Stimulated activated CD4-positive, alpha-beta T cell treated with anti-CD3 and anti-CD28 coated beads, Interleukin-1b, Interleukin-23, amount 100 ng/mL, for 48 hours (primary cell): ENCODE data around the gene ZNF302.
"Not testable (repeated sequence)": the region's sequence is repeated elsewhere in the genome, so short reads cannot be mapped to it uniquely, and the experiment has no call there.

Experiments
- DNase-seq: peaks from one replicate; pipeline ENCODE4 v3.0.0-alpha.2; 2020

The ZNF302 gene

GRCh38 chr19:34677386-34678084 lies at the start of gene ZNF302:
Gene ZNF302, plus strand, starts transcription at chr19:34677678. Its CDS starts 1,127 bp downstream, at chr19:34678805.
- DNase-seq = peak; percentile 96

- no peak for DNase-seq
Measured at GRCh38 chr19:34633802-34634201, 43.7 kb upstream of the ZNF302 start.

- DNase-seq = peak; percentile 56
Measured at GRCh38 chr19:34639491-34640085, 37.9 kb upstream of the ZNF302 start.

GRCh38 chr19:34642241-34642640 lies 35.2 kb upstream of the ZNF302 start:
- DNase-seq = no peak

GRCh38 chr19:34644991-34645461 lies 32.5 kb upstream of the ZNF302 start:
- no peak for DNase-seq

- DNase-seq = no peak
Measured at GRCh38 chr19:34645551-34645950, 31.9 kb upstream of the ZNF302 start.

- DNase-seq = no peak
Measured at GRCh38 chr19:34649886-34650543, 27.5 kb upstream of the ZNF302 start.

GRCh38 chr19:34651747-34652146 lies 25.7 kb upstream of the ZNF302 start:
- DNase-seq = no peak

GRCh38 chr19:34654796-34655195 lies 22.7 kb upstream of the ZNF302 start:
- no peak for DNase-seq

GRCh38 chr19:34655651-34656050 lies 21.8 kb upstream of the ZNF302 start:
- no peak for DNase-seq

- no peak for DNase-seq
Measured at GRCh38 chr19:34661357-34661756, 16.1 kb upstream of the ZNF302 start.

- peak; percentile 51 for DNase-seq
Measured at GRCh38 chr19:34662919-34663318, 14.6 kb upstream of the ZNF302 start.

GRCh38 chr19:34664168-34664567 lies 13.3 kb upstream of the ZNF302 start:
- DNase-seq = no peak

- DNase-seq = no peak
Measured at GRCh38 chr19:34664870-34665269, 12.6 kb upstream of the ZNF302 start.

GRCh38 chr19:34665275-34665674 lies 12.2 kb upstream of the ZNF302 start:
- not testable (repeated sequence) for DNase-seq

- DNase-seq = no peak
Measured at GRCh38 chr19:34666200-34666957, 11.1 kb upstream of the ZNF302 start.

- no peak for DNase-seq
Measured at GRCh38 chr19:34666958-34667265, 10.6 kb upstream of the ZNF302 start.

GRCh38 chr19:34667349-34668076 lies 10.0 kb upstream of the ZNF302 start:
- no peak for DNase-seq

- DNase-seq = not testable (repeated sequence)
Measured at GRCh38 chr19:34668077-34668689, 9.3 kb upstream of the ZNF302 start.

GRCh38 chr19:34668690-34669089 lies 8.8 kb upstream of the ZNF302 start:
- not testable (repeated sequence) for DNase-seq

GRCh38 chr19:34669305-34669704 lies 8.2 kb upstream of the ZNF302 start:
- DNase-seq = no peak

- DNase-seq = no peak
Measured at GRCh38 chr19:34671972-34672371, 5.5 kb upstream of the ZNF302 start.
